ENCODE data around the gene PC. TPM values are rescaled to one million over a fixed set of nuclear protein-coding genes. Genes with fewer than 3 reads are reported as not detected.

PC gene
- total RNA-seq, 1 donor from 2014 or later, result 10.5 TPM

DNA sequence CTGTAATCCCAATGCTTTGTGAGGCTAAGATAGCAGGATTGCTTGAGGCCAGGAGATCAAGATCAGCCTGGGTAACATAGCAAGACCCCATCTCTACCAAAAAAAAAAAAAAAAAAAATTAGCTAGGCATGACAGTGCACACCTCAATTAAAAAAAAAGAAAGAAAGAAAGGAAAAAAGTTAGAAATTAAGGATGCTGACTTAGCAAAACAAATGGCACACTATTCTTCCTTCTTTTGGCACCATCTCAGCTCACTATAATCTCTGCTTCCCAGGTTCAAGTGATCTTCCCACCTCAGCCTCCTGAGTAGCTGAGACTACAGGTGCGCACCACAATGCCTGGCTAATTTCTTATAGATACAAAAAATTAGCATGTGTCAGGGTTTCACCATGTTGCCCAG, 33.9 kb downstream of the PC start:
- Histone ChIP-seq H3K9ac (ENCODE audit: low read length) (no peak overlapping the region), H3K9me3 (ENCODE audit: insufficient read depth, low read depth, low read length) (no peaks in the 10 kb centered on the region), H3K4me3 (ENCODE audit: insufficient read depth, low read depth, low read length) (no peak overlapping the region), H3K4me1 (ENCODE audit: insufficient read depth, low read length) (no peaks in the 10 kb centered on the region), H3K36me3 (ENCODE audit: insufficient read depth, low read length) (no peaks in the 10 kb centered on the region), H3K27me3 (ENCODE audit: insufficient read depth, low read length) (no peaks in the 10 kb centered on the region), H3K79me2 (ENCODE audit: insufficient read depth, low read length) (no peaks in the 10 kb centered on the region), H3K4me2 (ENCODE audit: low read length) (no peak overlapping the region), H2AFZ (ENCODE audit: low read depth, low read length) (no peak overlapping the region), H3K27ac (ENCODE audit: low read depth, low read length) (no peak overlapping the region), H4K20me1 (ENCODE audit: insufficient read depth, low read length) (no peaks in the 10 kb centered on the region)
- H3K9me3 Mint-ChIP-seq (ENCODE audit: unreplicated experiment), result no peaks in the 10 kb centered on the region
- H3K27me3 Mint-ChIP-seq (ENCODE audit: low read depth, unreplicated experiment), result no peaks in the 10 kb centered on the region
- H3K27ac Mint-ChIP-seq (ENCODE audit: unreplicated experiment), result no peak overlapping the region
- FAIRE-seq, result no peak
- H3K4me3 Mint-ChIP-seq (ENCODE audit: unreplicated experiment), result no peak overlapping the region
- TF ChIP-seq EZH2 (IDR thresholded peaks at IDR 0.05; ENCODE audit: insufficient read depth, low read length), result no peak
- TF ChIP-seq, protein P1, sequence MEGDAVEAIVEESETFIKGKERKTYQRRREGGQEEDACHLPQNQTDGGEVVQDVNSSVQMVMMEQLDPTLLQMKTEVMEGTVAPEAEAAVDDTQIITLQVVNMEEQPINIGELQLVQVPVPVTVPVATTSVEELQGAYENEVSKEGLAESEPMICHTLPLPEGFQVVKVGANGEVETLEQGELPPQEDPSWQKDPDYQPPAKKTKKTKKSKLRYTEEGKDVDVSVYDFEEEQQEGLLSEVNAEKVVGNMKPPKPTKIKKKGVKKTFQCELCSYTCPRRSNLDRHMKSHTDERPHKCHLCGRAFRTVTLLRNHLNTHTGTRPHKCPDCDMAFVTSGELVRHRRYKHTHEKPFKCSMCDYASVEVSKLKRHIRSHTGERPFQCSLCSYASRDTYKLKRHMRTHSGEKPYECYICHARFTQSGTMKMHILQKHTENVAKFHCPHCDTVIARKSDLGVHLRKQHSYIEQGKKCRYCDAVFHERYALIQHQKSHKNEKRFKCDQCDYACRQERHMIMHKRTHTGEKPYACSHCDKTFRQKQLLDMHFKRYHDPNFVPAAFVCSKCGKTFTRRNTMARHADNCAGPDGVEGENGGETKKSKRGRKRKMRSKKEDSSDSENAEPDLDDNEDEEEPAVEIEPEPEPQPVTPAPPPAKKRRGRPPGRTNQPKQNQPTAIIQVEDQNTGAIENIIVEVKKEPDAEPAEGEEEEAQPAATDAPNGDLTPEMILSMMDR (IDR thresholded peaks at IDR 0.05; ENCODE audit: insufficient read depth, low read depth, low read length), result no peak
- H3K4me1 Mint-ChIP-seq (ENCODE audit: low read depth, unreplicated experiment), result no peaks in the 10 kb centered on the region
- DNase-seq (ENCODE audit: low read depth), result no peak
- peaks cover 3% of the 10 kb centered on the region for H3K36me3 Mint-ChIP-seq (ENCODE audit: low read depth, unreplicated experiment)

DNA sequence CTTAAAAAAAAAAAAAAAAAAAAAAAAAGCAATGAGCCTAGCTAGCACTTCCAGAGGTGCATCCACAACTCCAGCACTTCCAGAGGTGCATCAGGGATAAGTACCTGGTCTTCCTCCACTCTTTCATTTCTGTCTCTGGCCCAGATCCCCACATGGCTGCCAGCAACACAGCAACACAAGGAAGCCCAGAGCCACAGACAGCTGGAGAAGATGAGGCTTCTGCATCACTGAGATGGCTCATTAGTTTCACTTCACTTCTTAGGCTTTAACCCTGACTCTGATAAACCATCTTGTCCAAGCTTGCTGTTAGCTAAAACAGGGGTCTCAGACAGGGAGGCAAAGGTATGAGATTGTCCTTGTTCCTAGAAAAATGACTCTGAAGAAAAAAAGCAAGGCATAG, 35.6 kb downstream of the PC start:
- H3K4me3 ChIP-seq (ENCODE audit: insufficient read depth, low read depth, low read length), result no peak overlapping the region

DNA sequence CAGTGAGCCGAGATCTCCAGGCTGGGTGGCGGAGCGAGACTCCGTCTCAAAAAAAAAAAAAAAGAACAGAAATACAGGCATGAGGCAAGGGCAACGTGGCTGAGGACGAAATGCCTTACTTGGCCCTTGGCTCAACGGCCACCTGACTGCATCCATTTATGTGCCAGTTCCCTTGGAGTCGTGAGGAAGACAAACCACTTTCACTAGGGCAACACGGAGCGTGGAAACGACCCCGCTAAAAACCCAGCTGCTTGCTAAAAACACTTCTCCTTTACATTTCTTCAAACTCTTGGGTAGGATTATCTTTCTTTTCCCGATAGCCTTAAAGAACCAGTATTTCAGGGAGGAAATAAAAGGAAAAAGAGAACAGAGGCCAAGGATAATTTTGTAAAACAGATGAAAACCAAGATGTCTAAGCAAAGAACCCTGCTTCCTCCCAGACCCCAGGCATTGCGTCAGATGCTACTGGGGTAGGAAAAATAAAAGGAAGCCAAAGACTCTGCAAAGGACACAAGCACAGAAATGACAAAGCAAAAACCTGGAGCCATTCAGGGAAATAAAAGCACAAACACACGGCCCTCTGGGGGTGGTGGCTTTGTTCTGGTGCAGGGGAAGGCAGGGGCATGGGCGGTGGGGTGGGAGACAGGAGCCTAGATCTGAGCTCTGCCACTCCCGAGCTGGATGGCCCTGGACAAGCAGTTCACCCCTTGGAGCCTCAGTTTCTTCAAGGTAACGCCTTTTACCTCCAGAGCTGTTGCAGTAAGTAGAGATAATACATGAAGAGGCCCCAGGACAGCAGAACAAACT, 37.0 kb downstream of the PC start:
- FAIRE-seq (no peak), DNase-seq (ENCODE audit: low read depth) (no peak)
- Histone ChIP-seq H3K4me3 (ENCODE audit: insufficient read depth, low read depth, low read length) (no peak overlapping the region), H3K79me2 (ENCODE audit: insufficient read depth, low read length) (no peaks in the 10 kb centered on the region), H4K20me1 (ENCODE audit: insufficient read depth, low read length) (no peaks in the 10 kb centered on the region), H3K36me3 (ENCODE audit: insufficient read depth, low read length) (no peaks in the 10 kb centered on the region), H3K4me2 (ENCODE audit: low read length) (no peak overlapping the region), H3K9me3 (ENCODE audit: insufficient read depth, low read depth, low read length) (no peaks in the 10 kb centered on the region), H2AFZ (ENCODE audit: low read depth, low read length) (no peak overlapping the region), H3K27ac (ENCODE audit: low read depth, low read length) (no peak overlapping the region), H3K4me1 (ENCODE audit: insufficient read depth, low read length) (no peaks in the 10 kb centered on the region), H3K9ac (ENCODE audit: low read length) (no peak overlapping the region), H3K27me3 (ENCODE audit: insufficient read depth, low read length) (no peaks in the 10 kb centered on the region)
- no peak for TF ChIP-seq EZH2 (IDR thresholded peaks at IDR 0.05; ENCODE audit: insufficient read depth, low read length)
- TF ChIP-seq, protein P1 (IDR thresholded peaks at IDR 0.05; ENCODE audit: insufficient read depth, low read depth, low read length), result no peak
- no peaks in the 10 kb centered on the region for H3K9me3 Mint-ChIP-seq (ENCODE audit: unreplicated experiment)
- no peaks in the 10 kb centered on the region for H3K4me1 Mint-ChIP-seq (ENCODE audit: low read depth, unreplicated experiment)
- no peak overlapping the region for H3K4me3 Mint-ChIP-seq (ENCODE audit: unreplicated experiment)
- H3K36me3 Mint-ChIP-seq (ENCODE audit: low read depth, unreplicated experiment), result peaks cover 3% of the 10 kb centered on the region
- H3K27me3 Mint-ChIP-seq (ENCODE audit: low read depth, unreplicated experiment), result no peaks in the 10 kb centered on the region
- H3K27ac Mint-ChIP-seq (ENCODE audit: unreplicated experiment), result no peak overlapping the region

More for the DNA sequence above, 35.6 kb downstream of the PC start:
- H3K27ac ChIP-seq (ENCODE audit: low read depth, low read length), result no peak overlapping the region
- TF ChIP-seq EZH2 (IDR thresholded peaks at IDR 0.05; ENCODE audit: insufficient read depth, low read length), result no peak
- no peak overlapping the region for H3K9ac ChIP-seq (ENCODE audit: low read length)
- Mint-ChIP-seq H3K27ac (ENCODE audit: unreplicated experiment) (no peak overlapping the region), H3K4me1 (ENCODE audit: low read depth, unreplicated experiment) (no peaks in the 10 kb centered on the region), H3K4me3 (ENCODE audit: unreplicated experiment) (no peak overlapping the region), H3K27me3 (ENCODE audit: low read depth, unreplicated experiment) (no peaks in the 10 kb centered on the region), H3K9me3 (ENCODE audit: unreplicated experiment) (no peaks in the 10 kb centered on the region), H3K36me3 (ENCODE audit: low read depth, unreplicated experiment) (peaks cover 2% of the 10 kb centered on the region)
- DNase-seq (ENCODE audit: low read depth) (no peak), FAIRE-seq (no peak)
- no peak overlapping the region for H2AFZ ChIP-seq (ENCODE audit: low read depth, low read length)
- H3K9me3 ChIP-seq (ENCODE audit: insufficient read depth, low read depth, low read length), result no peaks in the 10 kb centered on the region
- H3K4me2 ChIP-seq (ENCODE audit: low read length), result no peak overlapping the region
- no peaks in the 10 kb centered on the region for H4K20me1 ChIP-seq (ENCODE audit: insufficient read depth, low read length)
- H3K4me1 ChIP-seq (ENCODE audit: insufficient read depth, low read length), result no peaks in the 10 kb centered on the region
- no peaks in the 10 kb centered on the region for H3K27me3 ChIP-seq (ENCODE audit: insufficient read depth, low read length)
- H3K36me3 ChIP-seq (ENCODE audit: insufficient read depth, low read length), result no peaks in the 10 kb centered on the region
- H3K79me2 ChIP-seq (ENCODE audit: insufficient read depth, low read length), result no peaks in the 10 kb centered on the region

All from astrocyte (in vitro differentiated cells and primary cell).